GM12878 (cell line): ENCODE results near the gene MICAL3.

Experiments used
- CEBPB ChIP-seq, 2 experiments: fragments of 150-350 bp in 1 of 2; IDR thresholded peaks; 2 replicates each; pipeline ENCODE4 v1.6.1; 2012 to 2014; ENCODE audit warnings: low read depth in 2 of 2, low read length in 2 of 2, borderline replicate concordance in 1 of 2, inconsistent platforms in 1 of 2
- CREM ChIP-seq: IDR thresholded peaks from 2 replicates; pipeline ENCODE4 v1.6.1; 2014; ENCODE audit warnings: antibody characterized with exemption, low read depth
- CTCF ChIP-seq, 3 experiments: IDR thresholded peaks in 2 of 3; conservative IDR thresholded peaks in 1 of 3; 2 replicates each; pipeline ENCODE4 v1.5.1; 2011; ENCODE audit warnings: low read depth in 3 of 3, low read length in 3 of 3, mild to moderate bottlenecking in 3 of 3, control low read depth in 2 of 3, moderate library complexity in 2 of 3, inconsistent platforms in 1 of 3, mixed read lengths in 1 of 3; ENCODE audit not compliant: control insufficient read depth in 2 of 3, insufficient read depth in 1 of 3; ENCODE audit errors: extremely low read depth in 1 of 3
- EGR1 ChIP-seq, 2 experiments: IDR thresholded peaks; 1 replicate in 1 of 2; 2 replicates in 1 of 2; pipeline ENCODE4 v1.6.1; 2011 to 2012; ENCODE audit warnings: low read depth in 2 of 2, low read length in 2 of 2, borderline replicate concordance in 1 of 2, mild to moderate bottlenecking in 1 of 2, moderate library complexity in 1 of 2
- FOXM1 ChIP-seq: IDR thresholded peaks from 2 replicates; pipeline ENCODE4 v1.6.1; 2012; ENCODE audit warnings: low read depth, mild to moderate bottlenecking, inconsistent platforms, low read length, moderate library complexity
- IRF4 ChIP-seq: IDR thresholded peaks from 2 replicates; pipeline ENCODE4 v1.6.1; 2011; ENCODE audit warnings: low read depth, low read length
- JUNB ChIP-seq: IDR thresholded peaks from 2 replicates; pipeline ENCODE4 v1.6.1; 2016; ENCODE audit warnings: antibody characterized with exemption, mild to moderate bottlenecking
- MAX ChIP-seq: IDR thresholded peaks from 2 replicates; pipeline ENCODE4 v1.6.1; 2012; ENCODE audit warnings: low read depth, low read length, improper control_type of control experiment
- NFIC ChIP-seq: IDR thresholded peaks from 2 replicates; pipeline ENCODE4 v1.6.1; 2012; ENCODE audit warnings: low read depth, mild to moderate bottlenecking, inconsistent platforms, low read length, moderate library complexity
- NFXL1 ChIP-seq: fragments of 450-650 bp; IDR thresholded peaks from 2 replicates; pipeline ENCODE4 v1.6.1; 2017; ENCODE audit warnings: antibody characterized with exemption, mild to moderate bottlenecking, borderline replicate concordance
- POLR2A ChIP-seq: IDR thresholded peaks from 2 replicates; pipeline ENCODE4 v1.6.1; 2011; ENCODE audit warnings: low read depth, mild to moderate bottlenecking, low read length
- TF ChIP-seq, protein P1 (sequence below): IDR thresholded peaks from 2 replicates; pipeline ENCODE4 v1.6.1; 2012; ENCODE audit warnings: mild to moderate bottlenecking, low read depth, low read length

DNA sequence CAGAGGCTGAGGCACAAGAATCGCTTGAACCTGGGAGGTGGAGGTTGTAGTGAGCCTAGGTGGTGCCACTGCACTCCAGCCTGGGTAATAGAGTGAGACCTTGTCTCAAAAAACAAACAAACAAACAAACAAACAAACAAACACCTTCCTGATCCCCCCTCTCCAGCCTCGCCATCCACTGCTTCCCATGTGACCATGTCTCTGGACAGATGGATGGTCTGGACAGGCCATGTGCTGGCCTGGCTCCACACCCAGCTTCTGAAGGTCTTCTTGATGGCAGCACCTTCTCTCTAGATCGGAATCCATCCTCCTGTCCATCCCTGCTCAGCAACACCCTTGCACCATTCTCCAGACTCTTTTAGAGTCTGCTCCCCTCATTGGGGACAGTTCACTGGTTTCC is 42.8 kb upstream of the MICAL3 start:
- TF ChIP-seq, protein P1, sequence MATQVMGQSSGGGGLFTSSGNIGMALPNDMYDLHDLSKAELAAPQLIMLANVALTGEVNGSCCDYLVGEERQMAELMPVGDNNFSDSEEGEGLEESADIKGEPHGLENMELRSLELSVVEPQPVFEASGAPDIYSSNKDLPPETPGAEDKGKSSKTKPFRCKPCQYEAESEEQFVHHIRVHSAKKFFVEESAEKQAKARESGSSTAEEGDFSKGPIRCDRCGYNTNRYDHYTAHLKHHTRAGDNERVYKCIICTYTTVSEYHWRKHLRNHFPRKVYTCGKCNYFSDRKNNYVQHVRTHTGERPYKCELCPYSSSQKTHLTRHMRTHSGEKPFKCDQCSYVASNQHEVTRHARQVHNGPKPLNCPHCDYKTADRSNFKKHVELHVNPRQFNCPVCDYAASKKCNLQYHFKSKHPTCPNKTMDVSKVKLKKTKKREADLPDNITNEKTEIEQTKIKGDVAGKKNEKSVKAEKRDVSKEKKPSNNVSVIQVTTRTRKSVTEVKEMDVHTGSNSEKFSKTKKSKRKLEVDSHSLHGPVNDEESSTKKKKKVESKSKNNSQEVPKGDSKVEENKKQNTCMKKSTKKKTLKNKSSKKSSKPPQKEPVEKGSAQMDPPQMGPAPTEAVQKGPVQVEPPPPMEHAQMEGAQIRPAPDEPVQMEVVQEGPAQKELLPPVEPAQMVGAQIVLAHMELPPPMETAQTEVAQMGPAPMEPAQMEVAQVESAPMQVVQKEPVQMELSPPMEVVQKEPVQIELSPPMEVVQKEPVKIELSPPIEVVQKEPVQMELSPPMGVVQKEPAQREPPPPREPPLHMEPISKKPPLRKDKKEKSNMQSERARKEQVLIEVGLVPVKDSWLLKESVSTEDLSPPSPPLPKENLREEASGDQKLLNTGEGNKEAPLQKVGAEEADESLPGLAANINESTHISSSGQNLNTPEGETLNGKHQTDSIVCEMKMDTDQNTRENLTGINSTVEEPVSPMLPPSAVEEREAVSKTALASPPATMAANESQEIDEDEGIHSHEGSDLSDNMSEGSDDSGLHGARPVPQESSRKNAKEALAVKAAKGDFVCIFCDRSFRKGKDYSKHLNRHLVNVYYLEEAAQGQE: no peak
- TF ChIP-seq NFXL1 (no peak), JUNB (no peak), CTCF (IDR thresholded peaks at IDR 0.05 in 2 of 3, conservative IDR thresholded peaks at IDR 0.05 in 1 of 3; ENCODE audit: control insufficient read depth in 2 of 3, extremely low read depth in 1 of 3, insufficient read depth in 1 of 3, low read depth in 3 of 3, low read length in 3 of 3) (no peak), MAX (no peak), CREM (no peak), POLR2A (no peak), NFIC (no peak), IRF4 (no peak), FOXM1 (no peak), CEBPB (IDR thresholded peaks at IDR 0.05; ENCODE audit: borderline replicate concordance in 1 of 2, low read depth in 2 of 2, low read length in 2 of 2) (no peak), EGR1 (IDR thresholded peaks at IDR 0.05; ENCODE audit: borderline replicate concordance in 1 of 2, low read depth in 2 of 2, low read length in 2 of 2) (no peak)
